ENCODE measurements around the gene NUP62. TPM values are rescaled to one million over a fixed set of nuclear protein-coding genes. Genes with fewer than 3 reads are reported as not detected.

The NUP62 gene
- total and polyA plus RNA-seq, 8 donors, result 39.2 to 66.2 (median 60.0) TPM

GRCh38 chr19:49890349-49891311, 38.7 kb downstream of the NUP62 start:
- H3K4me3 ChIP-seq, result peak overlapping the region; percentile 11 to 36
- peak in 1 of 4 donors; percentile 84 for DNase-seq
- peaks cover 0 to 12% of the 10 kb centered on the region in 2 donors for H3K27me3 ChIP-seq
- peak; percentile 83 for ATAC-seq
- TF ChIP-seq CTCF (IDR thresholded peaks at IDR 0.05), result peak in 1 of 2 donors; percentile 3
- H3K4me1 ChIP-seq, result peaks cover 0 to 12% of the 10 kb centered on the region in 2 donors
- intact Hi-C loops (cut with DNase I), result no loop called here
- no peak overlapping the region for H3K27ac ChIP-seq
- no peaks in the 10 kb centered on the region for H3K9me3 ChIP-seq
- peaks cover 0 to 26% of the 10 kb centered on the region in 2 donors for H3K36me3 ChIP-seq

GRCh38 chr19:49889687-49890348, 39.5 kb downstream of the NUP62 start:
- Histone ChIP-seq H3K4me3 (peak overlapping the region; percentile 11 to 36), H3K27ac (no peak overlapping the region), H3K9me3 (no peaks in the 10 kb centered on the region), H3K4me1 (peaks cover 0 to 12% of the 10 kb centered on the region in 2 donors), H3K36me3 (peaks cover 0 to 34% of the 10 kb centered on the region in 2 donors), H3K27me3 (peaks cover 0 to 12% of the 10 kb centered on the region in 2 donors)
- intact Hi-C loops (cut with DNase I), result no loop called here
- DNase-seq (peak; percentile 54 to 95 (median 80)), ATAC-seq (peak; percentile 86)
- peak; percentile 66 to 75 for TF ChIP-seq CTCF (IDR thresholded peaks at IDR 0.05)

- intact Hi-C loops (cut with DNase I), result no loop called here
- Histone ChIP-seq H3K27me3 (peaks cover 0 to 12% of the 10 kb centered on the region in 2 donors), H3K27ac (no peak overlapping the region), H3K9me3 (no peaks in the 10 kb centered on the region), H3K4me3 (no peak overlapping the region), H3K36me3 (peaks cover 0 to 41% of the 10 kb centered on the region in 2 donors), H3K4me1 (peaks cover 0 to 12% of the 10 kb centered on the region in 2 donors)
- TF ChIP-seq CTCF (IDR thresholded peaks at IDR 0.05), result no peak
- DNase-seq (no peak), ATAC-seq (no peak)
These were observed 40.1 kb downstream of the NUP62 start for GRCh38 chr19:49889038-49889686.

- no peak for DNase-seq
- Histone ChIP-seq H3K36me3 (peaks cover 0 to 48% of the 10 kb centered on the region in 2 donors), H3K27me3 (peaks cover 0 to 12% of the 10 kb centered on the region in 2 donors), H3K9me3 (no peaks in the 10 kb centered on the region), H3K4me1 (peaks cover 0 to 12% of the 10 kb centered on the region in 2 donors), H3K27ac (no peak overlapping the region), H3K4me3 (no peak overlapping the region)
- TF ChIP-seq CTCF (IDR thresholded peaks at IDR 0.05), result no peak
- intact Hi-C loops (cut with DNase I), result no loop called here
- no peak for ATAC-seq
These were observed 40.8 kb downstream of the NUP62 start for GRCh38 chr19:49888510-49888824.

Measured in left lung (tissue), 10 donors.